Nasal cavity respiratory epithelium epithelial cell of viscerocranial mucosa (primary cell): ENCODE measurements around the gene TRAPPC8. TPM values are rescaled to one million over a fixed set of nuclear protein-coding genes. Genes with fewer than 3 reads are reported as not detected.

Experiments
- total RNA-seq: library from RNA; depleted of rRNA; stranded (reverse); fragments of >200 nt; gene quantifications from 2 replicates; pipeline ENCODE4 v1.2.3, GENCODE V29; 2014

Gene TRAPPC8, protein sequence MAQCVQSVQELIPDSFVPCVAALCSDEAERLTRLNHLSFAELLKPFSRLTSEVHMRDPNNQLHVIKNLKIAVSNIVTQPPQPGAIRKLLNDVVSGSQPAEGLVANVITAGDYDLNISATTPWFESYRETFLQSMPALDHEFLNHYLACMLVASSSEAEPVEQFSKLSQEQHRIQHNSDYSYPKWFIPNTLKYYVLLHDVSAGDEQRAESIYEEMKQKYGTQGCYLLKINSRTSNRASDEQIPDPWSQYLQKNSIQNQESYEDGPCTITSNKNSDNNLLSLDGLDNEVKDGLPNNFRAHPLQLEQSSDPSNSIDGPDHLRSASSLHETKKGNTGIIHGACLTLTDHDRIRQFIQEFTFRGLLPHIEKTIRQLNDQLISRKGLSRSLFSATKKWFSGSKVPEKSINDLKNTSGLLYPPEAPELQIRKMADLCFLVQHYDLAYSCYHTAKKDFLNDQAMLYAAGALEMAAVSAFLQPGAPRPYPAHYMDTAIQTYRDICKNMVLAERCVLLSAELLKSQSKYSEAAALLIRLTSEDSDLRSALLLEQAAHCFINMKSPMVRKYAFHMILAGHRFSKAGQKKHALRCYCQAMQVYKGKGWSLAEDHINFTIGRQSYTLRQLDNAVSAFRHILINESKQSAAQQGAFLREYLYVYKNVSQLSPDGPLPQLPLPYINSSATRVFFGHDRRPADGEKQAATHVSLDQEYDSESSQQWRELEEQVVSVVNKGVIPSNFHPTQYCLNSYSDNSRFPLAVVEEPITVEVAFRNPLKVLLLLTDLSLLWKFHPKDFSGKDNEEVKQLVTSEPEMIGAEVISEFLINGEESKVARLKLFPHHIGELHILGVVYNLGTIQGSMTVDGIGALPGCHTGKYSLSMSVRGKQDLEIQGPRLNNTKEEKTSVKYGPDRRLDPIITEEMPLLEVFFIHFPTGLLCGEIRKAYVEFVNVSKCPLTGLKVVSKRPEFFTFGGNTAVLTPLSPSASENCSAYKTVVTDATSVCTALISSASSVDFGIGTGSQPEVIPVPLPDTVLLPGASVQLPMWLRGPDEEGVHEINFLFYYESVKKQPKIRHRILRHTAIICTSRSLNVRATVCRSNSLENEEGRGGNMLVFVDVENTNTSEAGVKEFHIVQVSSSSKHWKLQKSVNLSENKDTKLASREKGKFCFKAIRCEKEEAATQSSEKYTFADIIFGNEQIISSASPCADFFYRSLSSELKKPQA (N-terminal part only)
- 50.6 and 60.9 TPM in 2 replicates for total RNA-seq

GRCh38 chr18:31942999-31943877 lies at the start of gene TRAPPC8:
Gene TRAPPC8, minus strand, starts transcription at chr18:31943128. Its CDS starts 364 bp downstream, at chr18:31942764.

Other genes with a start within 250 kb of the TRAPPC8 start
- gene SLC25A52, start 182.2 kb downstream of the TRAPPC8 start, total RNA-seq = under 0.01 and 0.28 TPM in 2 replicates
- 1.7 and 2.3 TPM in 2 replicates for gene RNF125, start 75.7 kb upstream of the TRAPPC8 start, total RNA-seq
- gene RNF138, start 148.7 kb upstream of the TRAPPC8 start, total RNA-seq = 28.8 and 30.1 TPM in 2 replicates
- under 0.01 TPM in 1 of 2 replicates, not detected in the other for gene MEP1B, start 246.9 kb upstream of the TRAPPC8 start, total RNA-seq